ENCODE data around the gene GNB4. TPM values are rescaled to one million over a fixed set of nuclear protein-coding genes. Genes with fewer than 3 reads are reported as not detected.

The GNB4 gene
- 37.4 TPM for total RNA-seq

GRCh38 chr3:179451265-179452175, at the start of gene GNB4:
Gene GNB4, minus strand, starts transcription at chr3:179451470. Its CDS starts 25,270 bp downstream, at chr3:179426200.

GRCh38 chr3:179347345-179348194, 103.7 kb downstream of the GNB4 start, which contains the start of gene MFN1:
Gene MFN1, plus strand, starts transcription at chr3:179347709. Its CDS starts 1,143 bp downstream, at chr3:179348852.

Small RNA genes within 50 kb of the gene (small RNA-seq; reads per million reads assigned to genes)
- not detected for gene AC007620.1 (ENCODE audit: low replicate concordance)

Other genes starting within 250 kb of the GNB4 start
- 3.0 TPM for gene KCNMB3, start 200.4 kb downstream of the GNB4 start, total RNA-seq
- gene ZNF639, start 128.4 kb downstream of the GNB4 start, total RNA-seq: 39.0 TPM
- gene MFN1, start 103.8 kb downstream of the GNB4 start, total RNA-seq: 52.6 TPM
- gene ACTL6A, start 111.5 kb upstream of the GNB4 start, total RNA-seq: 45.4 TPM
- 24.6 TPM for gene MRPL47, start 153.2 kb upstream of the GNB4 start, total RNA-seq
- gene NDUFB5, start 153.3 kb upstream of the GNB4 start, total RNA-seq: 105 TPM
- gene USP13, start 201.6 kb upstream of the GNB4 start, total RNA-seq: 19.8 TPM